ENCODE measurements around the gene EPO.
"Not testable (repeated sequence)": the region's sequence is repeated elsewhere in the genome, so short reads cannot be mapped to it uniquely, and the experiment has no call there.

Gene EPO

DNA sequence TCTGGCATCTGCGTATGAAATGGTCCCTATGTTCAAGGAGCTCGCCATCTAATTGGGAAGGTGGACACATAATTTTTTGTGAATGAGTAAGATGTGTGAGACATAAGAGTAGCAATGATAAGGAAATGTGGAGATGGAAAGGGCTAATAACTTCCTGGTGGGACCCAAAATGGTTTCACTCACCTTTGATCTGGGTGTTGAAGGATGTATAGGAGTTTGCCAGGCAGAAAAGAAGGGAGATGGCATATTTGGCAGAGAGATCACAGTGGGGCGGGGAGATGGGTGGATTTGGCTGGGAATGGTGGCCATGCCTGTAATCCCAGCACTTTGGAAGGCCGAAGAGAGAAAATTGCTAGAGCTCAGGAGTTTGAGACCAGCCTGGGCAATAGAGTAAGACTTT lies 9.8 kb upstream of the EPO start:
- no peak overlapping the region for H3K27ac ChIP-seq
- TF ChIP-seq CTCF (conservative IDR thresholded peaks at IDR 0.05): no peak
- TF ChIP-seq ZFX (IDR thresholded peaks at IDR 0.05): no peak

- no peak overlapping the region for H3K27ac ChIP-seq
- TF ChIP-seq ZFX (IDR thresholded peaks at IDR 0.05) (no peak), CTCF (conservative IDR thresholded peaks at IDR 0.05) (no peak)
Observed at GRCh38 chr7:100711369-100711768, 8.9 kb upstream of the EPO start.

GRCh38 chr7:100714725-100715124 lies 5.5 kb upstream of the EPO start:
- H3K27ac ChIP-seq: no peak overlapping the region
- TF ChIP-seq CTCF (conservative IDR thresholded peaks at IDR 0.05): no peak
- TF ChIP-seq ZFX (IDR thresholded peaks at IDR 0.05): no peak

DNA sequence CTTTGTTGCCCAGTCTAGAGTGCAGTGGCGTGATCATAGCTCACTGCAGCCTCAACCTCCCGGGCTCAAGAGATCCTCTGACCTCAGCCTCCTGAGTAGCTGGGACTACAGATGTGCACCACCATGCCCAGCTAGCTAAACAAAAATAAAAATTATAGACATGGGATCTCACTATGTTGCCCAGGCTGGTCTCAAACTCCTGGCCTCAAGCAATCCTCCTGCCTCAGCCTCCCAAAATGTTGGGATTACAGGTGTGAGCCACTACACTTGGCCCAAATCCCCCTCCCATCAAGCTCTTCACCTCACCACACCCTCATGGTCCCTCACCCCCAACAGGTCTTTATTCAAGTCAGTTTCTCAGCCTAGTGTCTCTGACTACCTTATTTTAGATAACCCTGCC lies 3.2 kb upstream of the EPO start:
- TF ChIP-seq ZFX (IDR thresholded peaks at IDR 0.05): 0 out of 2 replicates have a peak, but pooled peaks have one; percentile 15

GRCh38 chr7:100719523-100720278 lies 567 bp upstream of the EPO start:
- TF ChIP-seq ZFX (IDR thresholded peaks at IDR 0.05) (no peak), CTCF (conservative IDR thresholded peaks at IDR 0.05) (no peak)
- H3K27ac ChIP-seq: no peak overlapping the region

More for the DNA sequence above, 3.2 kb upstream of the EPO start:
- H3K27ac ChIP-seq: not testable (repeated sequence)

DNA sequence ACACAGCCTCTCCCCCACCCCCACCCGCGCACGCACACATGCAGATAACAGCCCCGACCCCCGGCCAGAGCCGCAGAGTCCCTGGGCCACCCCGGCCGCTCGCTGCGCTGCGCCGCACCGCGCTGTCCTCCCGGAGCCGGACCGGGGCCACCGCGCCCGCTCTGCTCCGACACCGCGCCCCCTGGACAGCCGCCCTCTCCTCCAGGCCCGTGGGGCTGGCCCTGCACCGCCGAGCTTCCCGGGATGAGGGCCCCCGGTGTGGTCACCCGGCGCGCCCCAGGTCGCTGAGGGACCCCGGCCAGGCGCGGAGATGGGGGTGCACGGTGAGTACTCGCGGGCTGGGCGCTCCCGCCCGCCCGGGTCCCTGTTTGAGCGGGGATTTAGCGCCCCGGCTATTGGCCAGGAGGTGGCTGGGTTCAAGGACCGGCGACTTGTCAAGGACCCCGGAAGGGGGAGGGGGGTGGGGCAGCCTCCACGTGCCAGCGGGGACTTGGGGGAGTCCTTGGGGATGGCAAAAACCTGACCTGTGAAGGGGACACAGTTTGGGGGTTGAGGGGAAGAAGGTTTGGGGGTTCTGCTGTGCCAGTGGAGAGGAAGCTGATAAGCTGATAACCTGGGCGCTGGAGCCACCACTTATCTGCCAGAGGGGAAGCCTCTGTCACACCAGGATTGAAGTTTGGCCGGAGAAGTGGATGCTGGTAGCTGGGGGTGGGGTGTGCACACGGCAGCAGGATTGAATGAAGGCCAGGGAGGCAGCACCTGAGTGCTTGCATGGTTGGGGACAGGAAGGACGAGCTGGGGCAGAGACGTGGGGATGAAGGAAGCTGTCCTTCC lies 620 bp downstream of the EPO start:
- TF ChIP-seq CTCF (conservative IDR thresholded peaks at IDR 0.05) (no peak), ZFX (IDR thresholded peaks at IDR 0.05) (no peak)
- H3K27ac ChIP-seq: no peak overlapping the region

- no peak for TF ChIP-seq CTCF (conservative IDR thresholded peaks at IDR 0.05)
- no peak for TF ChIP-seq ZFX (IDR thresholded peaks at IDR 0.05)
- H3K27ac ChIP-seq: no peak overlapping the region
Observed at GRCh38 chr7:100721505-100721812, 1.2 kb downstream of the EPO start.
